Neural progenitor cell (in vitro differentiated cells): ENCODE data around the gene TMEM131L.

Experiments
- EZH2 ChIP-seq: fragments of 200-600 bp; sonication (generic); IDR thresholded peaks from 2 replicates; pipeline ENCODE4 v1.6.1; 2017; ENCODE audit warnings: antibody characterized with exemption, mild to moderate bottlenecking, moderate library complexity
- EZH2phosphoT487 ChIP-seq: fragments of 200-600 bp; sonication (generic); IDR thresholded peaks from 2 replicates; pipeline ENCODE4 v1.6.1; 2017; ENCODE audit warnings: antibody characterized with exemption
- TF ChIP-seq, protein P1 (sequence below): fragments of 200-600 bp; sonication (generic); IDR thresholded peaks from 2 replicates; pipeline ENCODE4 v1.5.1; 2017; ENCODE audit warnings: antibody characterized with exemption, mild to moderate bottlenecking

DNA sequence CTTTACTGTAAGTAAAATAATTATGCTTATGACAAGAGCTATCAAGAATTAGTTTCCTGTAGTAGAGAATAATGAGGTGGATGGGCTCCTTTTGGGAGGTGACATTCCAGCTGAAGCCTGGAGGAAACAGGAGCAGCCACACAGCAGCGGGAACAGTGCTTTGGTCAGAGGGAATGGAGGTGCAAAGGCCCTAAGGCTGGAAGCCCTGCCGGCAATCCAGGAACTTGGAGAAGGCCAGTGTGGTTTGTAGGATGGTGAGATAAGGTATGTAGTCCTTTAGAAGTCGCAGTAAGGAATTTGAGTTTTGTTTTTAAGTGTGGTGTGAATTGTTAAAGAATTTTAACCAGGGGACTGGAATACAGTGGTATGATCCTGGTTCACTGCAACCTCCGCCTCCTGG, 8.1 kb downstream of the TMEM131L start:
- TF ChIP-seq, protein P1, sequence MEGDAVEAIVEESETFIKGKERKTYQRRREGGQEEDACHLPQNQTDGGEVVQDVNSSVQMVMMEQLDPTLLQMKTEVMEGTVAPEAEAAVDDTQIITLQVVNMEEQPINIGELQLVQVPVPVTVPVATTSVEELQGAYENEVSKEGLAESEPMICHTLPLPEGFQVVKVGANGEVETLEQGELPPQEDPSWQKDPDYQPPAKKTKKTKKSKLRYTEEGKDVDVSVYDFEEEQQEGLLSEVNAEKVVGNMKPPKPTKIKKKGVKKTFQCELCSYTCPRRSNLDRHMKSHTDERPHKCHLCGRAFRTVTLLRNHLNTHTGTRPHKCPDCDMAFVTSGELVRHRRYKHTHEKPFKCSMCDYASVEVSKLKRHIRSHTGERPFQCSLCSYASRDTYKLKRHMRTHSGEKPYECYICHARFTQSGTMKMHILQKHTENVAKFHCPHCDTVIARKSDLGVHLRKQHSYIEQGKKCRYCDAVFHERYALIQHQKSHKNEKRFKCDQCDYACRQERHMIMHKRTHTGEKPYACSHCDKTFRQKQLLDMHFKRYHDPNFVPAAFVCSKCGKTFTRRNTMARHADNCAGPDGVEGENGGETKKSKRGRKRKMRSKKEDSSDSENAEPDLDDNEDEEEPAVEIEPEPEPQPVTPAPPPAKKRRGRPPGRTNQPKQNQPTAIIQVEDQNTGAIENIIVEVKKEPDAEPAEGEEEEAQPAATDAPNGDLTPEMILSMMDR: no peak
- TF ChIP-seq EZH2 (no peak), EZH2phosphoT487 (no peak)
